Retinal pigment epithelial cell (primary cell): ENCODE data around the gene BCL7A.

ENCODE experiments used
- DNase-seq: peaks from one replicate; pipeline ENCODE4 v3.0.0-alpha.2; 2010; ENCODE audit warnings: low read depth
- H3K4me3 ChIP-seq: 2 replicates; pipeline ENCODE4 v1.5.1; 2011; ENCODE audit warnings: mild to moderate bottlenecking, low read length, control low read depth, moderate library complexity
- TF ChIP-seq, protein P1 (sequence below): conservative IDR thresholded peaks from 2 replicates; pipeline ENCODE4 v1.5.1; 2011; ENCODE audit warnings: low read depth, low read length, control low read depth, inconsistent platforms

BCL7A gene

GRCh38 chr12:121990692-121991603 is 30.7 kb upstream of the BCL7A start:
- DNase-seq, result no peak
- H3K4me3 ChIP-seq, result no peak overlapping the region
- TF ChIP-seq, protein P1, sequence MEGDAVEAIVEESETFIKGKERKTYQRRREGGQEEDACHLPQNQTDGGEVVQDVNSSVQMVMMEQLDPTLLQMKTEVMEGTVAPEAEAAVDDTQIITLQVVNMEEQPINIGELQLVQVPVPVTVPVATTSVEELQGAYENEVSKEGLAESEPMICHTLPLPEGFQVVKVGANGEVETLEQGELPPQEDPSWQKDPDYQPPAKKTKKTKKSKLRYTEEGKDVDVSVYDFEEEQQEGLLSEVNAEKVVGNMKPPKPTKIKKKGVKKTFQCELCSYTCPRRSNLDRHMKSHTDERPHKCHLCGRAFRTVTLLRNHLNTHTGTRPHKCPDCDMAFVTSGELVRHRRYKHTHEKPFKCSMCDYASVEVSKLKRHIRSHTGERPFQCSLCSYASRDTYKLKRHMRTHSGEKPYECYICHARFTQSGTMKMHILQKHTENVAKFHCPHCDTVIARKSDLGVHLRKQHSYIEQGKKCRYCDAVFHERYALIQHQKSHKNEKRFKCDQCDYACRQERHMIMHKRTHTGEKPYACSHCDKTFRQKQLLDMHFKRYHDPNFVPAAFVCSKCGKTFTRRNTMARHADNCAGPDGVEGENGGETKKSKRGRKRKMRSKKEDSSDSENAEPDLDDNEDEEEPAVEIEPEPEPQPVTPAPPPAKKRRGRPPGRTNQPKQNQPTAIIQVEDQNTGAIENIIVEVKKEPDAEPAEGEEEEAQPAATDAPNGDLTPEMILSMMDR, result no peak

- no peak overlapping the region for H3K4me3 ChIP-seq
- TF ChIP-seq, protein P1, result no peak
- DNase-seq, result peak; percentile 70
Observed at GRCh38 chr12:121992059-121992879, 29.4 kb upstream of the BCL7A start.

GRCh38 chr12:121996050-121996944 is 25.4 kb upstream of the BCL7A start:
- H3K4me3 ChIP-seq, result no peak overlapping the region
- TF ChIP-seq, protein P1, result no peak
- DNase-seq, result no peak

GRCh38 chr12:121996945-121997612 is 24.6 kb upstream of the BCL7A start:
- H3K4me3 ChIP-seq, result no peak overlapping the region
- no peak for DNase-seq
- TF ChIP-seq, protein P1, result no peak

DNA sequence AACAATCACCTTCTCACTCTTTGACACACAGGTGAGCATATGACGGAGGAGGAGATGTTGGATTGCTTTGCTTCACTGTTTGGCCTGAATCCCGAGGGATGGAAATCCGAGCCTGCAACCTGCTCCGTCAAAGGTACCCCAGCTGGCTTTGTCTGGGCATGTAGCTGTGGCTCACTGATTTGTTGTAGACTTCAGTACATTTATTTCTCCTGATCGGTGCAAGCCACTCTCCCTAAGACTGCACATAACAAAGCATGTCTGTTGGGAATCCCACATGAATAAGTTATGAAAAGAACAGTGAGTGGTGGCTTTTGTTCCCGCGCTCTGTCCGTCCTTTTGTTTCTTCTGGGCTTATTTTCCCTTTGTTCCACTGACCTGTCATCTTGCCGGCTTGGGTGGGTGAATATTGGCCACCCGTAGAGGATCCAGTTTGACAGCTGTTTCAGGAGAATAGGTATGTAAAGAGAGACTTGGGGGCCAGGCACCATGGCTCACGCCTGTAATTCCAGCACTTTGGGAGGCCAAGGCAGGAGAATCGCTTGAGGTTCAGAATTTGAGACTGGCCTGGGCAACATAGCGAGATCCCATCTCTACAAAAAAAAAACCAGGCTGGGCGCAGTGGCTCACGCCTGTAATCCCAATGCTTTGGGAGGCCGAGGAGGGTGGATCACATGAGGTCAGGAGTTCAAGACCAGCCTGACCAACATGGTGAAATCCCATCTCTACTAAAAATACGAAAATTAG is 20.0 kb upstream of the BCL7A start:
- H3K4me3 ChIP-seq, result no peak overlapping the region
- no peak for DNase-seq
- TF ChIP-seq, protein P1, result no peak
